HG03575 (cell line): ENCODE results near the gene SLC38A6.
"Not testable (repeated sequence)": the region's sequence is repeated elsewhere in the genome, so short reads cannot be mapped to it uniquely, and the experiment has no call there.

Source experiments
- ATAC-seq: cut with Tn5 transposase; IDR thresholded peaks from one replicate; pipeline ENCODE4 v1.9.1; 2021; ENCODE audit not compliant: unreplicated experiment, insufficient number of reproducible peaks, low FRiP score; ENCODE audit errors: extremely low read depth

SLC38A6 gene

GRCh38 chr14:61091657-61092273 lies 110.7 kb downstream of the SLC38A6 start:
- no peak for ATAC-seq

- ATAC-seq: not testable (repeated sequence)
Observed at GRCh38 chr14:61098096-61098495, 117.1 kb downstream of the SLC38A6 start.

DNA sequence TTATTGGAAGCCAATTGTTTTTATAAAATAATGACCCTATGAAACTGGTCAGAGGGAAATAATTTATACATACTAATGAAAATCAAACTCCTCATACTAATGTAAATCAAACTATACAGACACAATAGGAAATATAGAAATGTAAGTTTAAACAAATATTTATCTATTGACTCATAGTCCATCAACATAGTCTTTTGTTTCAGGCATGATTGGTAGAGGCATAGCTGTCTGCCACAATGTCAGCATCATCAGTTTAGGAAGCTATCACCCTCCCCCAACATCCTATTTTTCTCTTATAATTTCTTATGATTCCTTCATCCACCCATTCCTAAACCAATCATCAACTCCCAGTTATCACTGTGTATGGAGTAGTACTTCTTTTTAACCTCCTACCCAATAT lies 117.7 kb downstream of the SLC38A6 start:
- no peak for ATAC-seq

DNA sequence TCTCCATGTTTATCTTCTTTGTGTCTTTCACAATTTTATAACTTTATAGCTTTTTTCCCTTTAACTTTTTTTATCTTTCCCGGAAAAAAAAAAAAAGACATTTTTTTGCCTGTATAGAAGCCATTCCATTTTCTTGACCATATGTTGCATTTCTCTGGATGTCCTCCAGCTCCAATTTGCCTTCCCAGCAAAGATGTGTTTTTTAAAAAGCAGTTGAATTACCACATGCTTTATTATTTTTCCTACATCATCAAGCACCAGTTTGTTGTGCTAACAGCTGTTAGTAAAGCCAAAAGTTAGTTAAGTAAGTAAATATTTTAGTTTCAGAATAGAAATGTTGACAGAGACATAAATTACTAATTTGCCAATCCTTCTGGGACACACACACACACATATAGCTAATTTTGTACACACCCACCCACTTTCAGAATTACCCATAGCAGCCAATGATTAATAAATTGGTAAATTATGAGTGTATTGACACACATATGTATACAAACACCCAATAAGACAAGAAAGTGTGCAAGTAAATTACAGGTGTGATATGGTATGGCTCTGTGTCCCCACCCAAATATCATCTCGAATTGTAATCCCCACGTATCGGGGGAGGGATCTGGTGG lies 118.3 kb downstream of the SLC38A6 start:
- no peak for ATAC-seq

DNA sequence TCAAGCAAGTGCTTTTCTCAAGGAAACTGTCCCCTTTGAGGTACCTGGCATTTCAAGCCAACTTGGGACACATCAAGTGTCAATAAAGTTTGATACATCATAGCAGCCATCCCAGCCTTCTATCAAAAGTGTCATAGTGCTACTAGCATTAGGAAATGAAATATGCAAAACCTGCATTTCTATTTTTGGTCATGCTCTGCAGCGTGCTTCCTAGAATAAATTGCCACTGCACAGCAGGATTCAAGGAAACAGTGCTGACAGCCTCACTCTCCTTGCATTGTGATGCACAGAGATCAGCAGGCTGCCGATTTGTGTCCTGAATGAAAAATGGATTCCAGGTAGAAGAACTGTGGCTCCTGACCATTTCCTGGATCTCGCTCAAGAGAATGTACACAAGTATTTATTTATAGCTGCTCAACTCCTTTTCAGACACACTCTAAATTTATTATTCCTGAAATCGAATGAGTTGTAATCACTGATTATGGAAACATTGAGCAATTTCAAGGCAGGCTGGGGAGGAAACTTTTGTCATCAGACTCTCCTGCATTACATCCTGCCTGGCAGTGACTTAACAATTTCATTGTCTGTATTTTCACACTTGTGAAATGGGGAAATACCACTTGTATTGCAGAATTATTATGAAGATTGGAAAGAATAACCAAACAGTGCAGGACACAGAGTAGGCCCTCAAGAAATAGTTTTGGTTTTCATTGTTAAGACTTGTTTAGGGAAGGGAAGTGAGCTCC lies 120.9 kb downstream of the SLC38A6 start:
- ATAC-seq: no peak
